K562 (cell line): ENCODE measurements around the gene DGCR8. TPM values are rescaled to one million over a fixed set of nuclear protein-coding genes. Genes with fewer than 3 reads are reported as not detected.
A peak's percentile ranks its signal among the peaks of the same experiment; 100 is the strongest.

Experiments
- ATAC-seq: fragments of 200-7000 bp; cut with Tn5 transposase; 3 replicates; pipeline ENCODE4 v1.9.1; 2020; ENCODE audit warnings: moderate library complexity
- BruUV-seq: library from RNA; stranded (reverse); fragments of 400-500 nt; replicated peaks from 2 replicates; lab custom pipeline; 2021; lab: Mats Ljungman, UMichigan
- CTCF ChIA-PET: fragments of 300-600 bp; formaldehyde crosslinking; extraction: SDS; loops from one replicate; lab custom pipeline; 2021; ENCODE audit warnings: low intra/inter-chr PET ratio; lab: Yijun Ruan, JAX
- POLR2A ChIA-PET: fragments of 300-600, 350-650 bp; sonication (Branson Sonifier 250); formaldehyde crosslinking; extraction: SDS; loops from one replicate; lab custom pipeline; 2021; ENCODE audit warnings: antibody characterized with exemption, inconsistent platforms; lab: Yijun Ruan, JAX
- DNase-seq, 4 experiments: peaks; one replicate each; pipeline versions ENCODE4 v3.0.0 to v3.0.0-alpha.2; 2011 to 2018; ENCODE audit warnings: low spot score in 3 of 4, mixed read lengths in 3 of 4; ENCODE audit errors: extremely low read depth in 1 of 4
- FAIRE-seq: peaks from 2 replicates; lab custom pipeline; 2011; peaks lifted over from hg19 to GRCh38; lab: Jason Lieb, UNC
- H2AFZ ChIP-seq: 2 replicates; pipeline ENCODE4 v1.6.0; 2011; ENCODE audit warnings: low read depth, low read length, control low read depth, inconsistent platforms
- H3K27ac ChIP-seq: fragments of 200-600 bp; 3 replicates; pipeline ENCODE4 v1.8.0; 2011; ENCODE audit warnings: low read depth, mild to moderate bottlenecking, control low read depth, inconsistent platforms, low read length, moderate library complexity, mixed read lengths; ENCODE audit errors: extremely low read depth
- H3K27me3 ChIP-seq, 2 experiments: fragments of 300-600 bp in 1 of 2; 2 replicates in 1 of 2; 3 replicates in 1 of 2; pipeline versions ENCODE4 v1.6.0 to v1.8.0; 2011; ENCODE audit warnings: inconsistent platforms in 2 of 2, low read length in 2 of 2, mild to moderate bottlenecking in 1 of 2, mixed read lengths in 1 of 2, moderate library complexity in 1 of 2; ENCODE audit not compliant: control insufficient read depth in 2 of 2, insufficient read depth in 2 of 2
- H3K36me3 ChIP-seq: fragments of 300-600 bp; 3 replicates; pipeline ENCODE4 v1.8.0; 2011; ENCODE audit warnings: mild to moderate bottlenecking, low read length, inconsistent platforms; ENCODE audit not compliant: control insufficient read depth, insufficient read depth
- H3K4me1 ChIP-seq, 2 experiments: fragments of 200-600 bp in 1 of 2; replicated peaks in 1 of 2; 2 replicates in 1 of 2; 3 replicates in 1 of 2; pipeline versions ENCODE4 v1.5.1 to v1.8.0; 2011; ENCODE audit warnings: inconsistent platforms in 2 of 2, low read length in 2 of 2, mild to moderate bottlenecking in 1 of 2, mixed read lengths in 1 of 2, moderate library complexity in 1 of 2; ENCODE audit not compliant: control insufficient read depth in 2 of 2, insufficient read depth in 2 of 2
- H3K4me2 ChIP-seq: 2 replicates; pipeline ENCODE4 v1.6.1; 2011; ENCODE audit warnings: low read length, control low read depth, inconsistent platforms, mixed read lengths; ENCODE audit not compliant: insufficient read depth
- H3K4me3 ChIP-seq: fragments of 200-600 bp; sonication (generic), shearing (Covaris generic); 2 replicates; pipeline ENCODE4 v1.5.1; 2016; ENCODE audit warnings: control low read depth, inconsistent platforms
- H3K79me2 ChIP-seq: fragments of 200-600 bp; 3 replicates; pipeline ENCODE4 v1.8.0; 2011; ENCODE audit warnings: low read length, inconsistent platforms; ENCODE audit not compliant: control insufficient read depth, insufficient read depth
- H3K9ac ChIP-seq, 2 experiments: 2 replicates each; pipeline versions ENCODE4 v1.6.0 to v1.6.1; 2011; ENCODE audit warnings: low read depth in 2 of 2, low read length in 2 of 2, control low read depth in 1 of 2, inconsistent platforms in 1 of 2, mild to moderate bottlenecking in 1 of 2, mixed read lengths in 1 of 2; ENCODE audit not compliant: insufficient read depth in 1 of 2
- H3K9me1 ChIP-seq: one replicate; pipeline ENCODE4 v1.6.0; 2011; ENCODE audit warnings: inconsistent platforms, mild to moderate bottlenecking, low read length, moderate library complexity; ENCODE audit not compliant: control insufficient read depth, insufficient read depth
- H3K9me3 ChIP-seq: replicated peaks from 2 replicates; pipeline ENCODE4 v1.5.1; 2011; ENCODE audit warnings: low read depth, low read length, inconsistent platforms; ENCODE audit not compliant: control insufficient read depth, insufficient read depth
- H4K20me1 ChIP-seq: replicated peaks from 2 replicates; pipeline ENCODE4 v1.6.1; 2011; ENCODE audit warnings: low read length, inconsistent platforms, mixed read lengths; ENCODE audit not compliant: control insufficient read depth, insufficient read depth
- DMBX1 ChIP-seq: fragments of 250-450 bp; sonication (Bioruptor Pico); IDR thresholded peaks from 2 replicates; pipeline ENCODE4 v1.8.0; 2022; ENCODE audit warnings: inconsistent platforms, mild to moderate bottlenecking, moderate library complexity, borderline replicate concordance
- DNMT1 ChIP-seq: fragments of 450-650 bp; IDR thresholded peaks from 2 replicates; pipeline ENCODE4 v1.6.1; 2016; ENCODE audit warnings: antibody characterized with exemption, mild to moderate bottlenecking
- FOXA3 ChIP-seq, 2 experiments: fragments of 450-650 bp in 1 of 2; sonication (generic) in 1 of 2; formaldehyde crosslinking; IDR thresholded peaks in 1 of 2; conservative IDR thresholded peaks in 1 of 2; 2 replicates each; pipeline versions ENCODE4 v1.4.0 to v1.8.0; 2020 to 2022; ENCODE audit warnings: mild to moderate bottlenecking in 2 of 2, missing genetic modification reagents in 1 of 2
- GTF2E2 ChIP-seq: fragments of 200-800 bp; sonication (Bioruptor generic); IDR thresholded peaks from 2 replicates; pipeline ENCODE4 v1.6.1; 2016; ENCODE audit warnings: missing genetic modification characterization, missing compliant biosample characterization
- HMG20B ChIP-seq: fragments of 250-450 bp; sonication (Bioruptor Pico); IDR thresholded peaks from 2 replicates; pipeline ENCODE4 v1.5.0; 2021; ENCODE audit warnings: mild to moderate bottlenecking
- ILF3 ChIP-seq: fragments of 450-650 bp; IDR thresholded peaks from 2 replicates; pipeline ENCODE4 v1.6.1; 2018; ENCODE audit warnings: antibody characterized with exemption, mild to moderate bottlenecking, moderate library complexity, borderline replicate concordance
- PBX2 ChIP-seq, 2 experiments: IDR thresholded peaks in 1 of 2; conservative IDR thresholded peaks in 1 of 2; 2 replicates each; pipeline ENCODE4 v1.6.1; 2016; ENCODE audit warnings: low read depth in 2 of 2, mild to moderate bottlenecking in 1 of 2, missing compliant biosample characterization in 1 of 2, missing genetic modification characterization in 1 of 2, moderate library complexity in 1 of 2
- PML ChIP-seq: IDR thresholded peaks from 2 replicates; pipeline ENCODE4 v1.6.1; 2012; ENCODE audit warnings: low read length, inconsistent platforms
- PRPF4 ChIP-seq: fragments of 200-400 bp; formaldehyde crosslinking; IDR thresholded peaks from one replicate; pipeline ENCODE4 v1.6.1; 2017; ENCODE audit warnings: low read length, low read depth, mild to moderate bottlenecking; ENCODE audit not compliant: insufficient read depth, poor library complexity, severe bottlenecking
- SIRT6 ChIP-seq: IDR thresholded peaks from one replicate; pipeline ENCODE4 v1.6.1; 2012; ENCODE audit warnings: low read depth, mild to moderate bottlenecking, control low read depth, inconsistent platforms, low read length, moderate library complexity
- SMC3 ChIP-seq: conservative IDR thresholded peaks from 2 replicates; pipeline ENCODE4 v1.6.1; 2011; ENCODE audit warnings: low read depth, low read length, improper control_type of control experiment; ENCODE audit not compliant: insufficient read depth
- TCF7L2 ChIP-seq: fragments of 150-350 bp; IDR thresholded peaks from 2 replicates; pipeline ENCODE4 v1.6.1; 2016; ENCODE audit warnings: low read depth, mild to moderate bottlenecking, low read length, moderate library complexity
- ZEB2 ChIP-seq: fragments of 450-650 bp; IDR thresholded peaks from 2 replicates; pipeline ENCODE4 v1.6.1; 2016
- ZNF280A ChIP-seq: fragments of 450-650 bp; IDR thresholded peaks from 2 replicates; pipeline ENCODE4 v1.6.1; 2018; ENCODE audit warnings: mild to moderate bottlenecking, low read depth; ENCODE audit not compliant: partially characterized antibody
- ZNF354B ChIP-seq: fragments of 250-450 bp; sonication (Bioruptor Pico); IDR thresholded peaks from 2 replicates; pipeline ENCODE4 v1.4.0; 2020
- ZNF431 ChIP-seq: sonication (generic); formaldehyde crosslinking; IDR thresholded peaks from 2 replicates; pipeline ENCODE4 v1.8.0; 2022; ENCODE audit warnings: mild to moderate bottlenecking, missing genetic modification reagents
- WGBS: fragments of 100-300 bp; shearing (Covaris generic); methylation state at CpG from one replicate; pipeline ENCODE4 v1.1.6; 2016; ENCODE audit warnings: low coverage, mixed read lengths; ENCODE audit not compliant: insufficient coverage; ENCODE audit errors: missing lambda C conversion rate; 5-methylcytosine and 5-hydroxymethylcytosine counted together
- in situ Hi-C: fragments of 300-500 bp; cut with MboI; formaldehyde crosslinking; loops from 4 replicates; pipeline ENCODE4 v1.15.0; 2018; ENCODE audit warnings: inconsistent platforms, mixed read lengths
- intact Hi-C: fragments of 100-400 bp; cut with micrococcal nuclease; formaldehyde crosslinking; loops from 2 replicates; pipeline ENCODE4 v1.14.2; 2022
- polyA plus RNA-seq, 8 experiments: library from polyadenylated mRNA; depleted of rRNA in 4 of 8; stranded (reverse) in 5 of 8; unstranded in 3 of 8; fragments of >200 nt; fragmentation: Nextera tagmentation in 2 of 8; fragmentation: Illumina TruSeq in 1 of 8; extraction: Ambion mirVana in 2 of 8; extraction: Trizol in 1 of 8; gene quantifications; 2 replicates each; pipeline versions ENCODE4 v1.2.1 to v1.2.3, GENCODE V29; 2011 to 2014; ENCODE audit warnings: inconsistent platforms in 1 of 8, missing spikeins in 1 of 8
- total RNA-seq, 7 experiments: library from RNA; depleted of rRNA in 6 of 7; stranded (reverse); fragments of >200 nt in 6 of 7; fragmentation: Illumina TruSeq in 2 of 7; extraction: Trizol in 2 of 7; gene quantifications; 2 replicates each; pipeline versions ENCODE4 v1.2.1 to v1.2.3, GENCODE V29; 2011 to 2021; ENCODE audit warnings: low replicate concordance in 1 of 7

DGCR8 gene
- total and polyA plus RNA-seq, 9 of the 15 experiments (the other 6 are each of a cell fraction or from before 2014, with no cell fraction given) = 5.9 to 144 (median 80.1) TPM

- 0 out of 2 replicates have a peak, but pooled peaks have one; percentile 7 for TF ChIP-seq SMC3
- peak; percentile 61 for TF ChIP-seq SIRT6
- TF ChIP-seq PRPF4 = no peak
- TF ChIP-seq HMG20B (CRISPR knock-in tag) = no peak
- TF ChIP-seq, all 486 proteins: peak for 26
Observed at GRCh38 chr22:20107951-20108756, 28.1 kb downstream of the DGCR8 start (continued).

DNA sequence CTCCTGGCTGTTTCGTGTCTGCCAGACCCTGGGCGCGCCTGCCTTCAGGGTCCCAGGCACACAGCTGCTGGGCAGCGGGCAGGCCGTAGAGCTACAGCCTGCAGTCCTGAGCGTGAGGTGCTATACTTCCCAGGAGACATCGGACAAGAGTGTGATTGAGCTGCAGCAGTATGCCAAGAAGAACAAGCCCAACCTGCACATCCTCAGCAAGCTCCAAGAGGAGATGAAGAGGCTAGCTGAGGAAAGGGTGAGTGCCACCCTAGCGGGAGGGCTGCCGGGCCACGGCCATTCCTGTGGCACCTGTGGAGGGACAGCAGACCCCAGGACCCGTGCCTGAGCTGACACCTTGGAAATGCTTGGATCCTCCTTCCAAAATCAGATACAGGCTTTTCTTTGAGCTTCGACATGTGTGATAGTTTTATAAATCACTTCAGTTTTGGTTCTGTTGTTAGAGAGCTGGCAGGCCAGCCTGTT lies 28.8 kb downstream of the DGCR8 start:
- Histone ChIP-seq H2AFZ (no peak overlapping the region), H3K27me3 (no peaks in the 10 kb centered on the region), H3K9me1 (peaks cover 5% of the 10 kb centered on the region), H3K4me1 (peaks cover 0 to 64% of the 10 kb centered on the region in 2 experiments; a peak in 3 of 5 replicates), H3K9ac (peak overlapping the region in 1 of 2 experiments; percentile 48; a peak in 1 of 4 replicates), H3K79me2 (peaks cover 13% of the 10 kb centered on the region), H3K27ac (no peak overlapping the region), H3K4me3 (no peak overlapping the region), H3K36me3 (peaks cover 97% of the 10 kb centered on the region), H4K20me1 (peaks cover 78% of the 10 kb centered on the region), H3K4me2 (no peak overlapping the region), H3K9me3 (no peaks in the 10 kb centered on the region)
- FAIRE-seq = no peak
- POLR2A ChIA-PET = interaction anchor here (0.6 to 20.7 kb wide), 24 partner anchors 9 to 329 kb away, joined by 3 to 513 read pairs (median 3); partner anchors contain the start of genes DGCR6L, RANBP1, TANGO2 and TRMT2A
- intact Hi-C loops = no loop called here
- no peak for DNase-seq
- in situ Hi-C loops = no loop called here
- 89% methylated on average over 12 of the region's 12 CpGs for WGBS
- ATAC-seq = no peak
- BruUV-seq = no TSS peak
- CTCF ChIA-PET = no interaction called here
- TF ChIP-seq PBX2 (CRISPR knock-in tag; IDR thresholded peaks at IDR 0.05; ENCODE audit: low read depth) (no peak), PBX2 (tag; conservative IDR thresholded peaks at IDR 0.05; ENCODE audit: low read depth) (no peak), ZNF431 (CRISPR knock-in tag) (no peak), ILF3 (no peak), PML (0 out of 2 replicates have a peak, but pooled peaks have one; percentile 19), DNMT1 (no peak), TCF7L2 (no peak), FOXA3 (CRISPR knock-in tag; conservative IDR thresholded peaks at IDR 0.05 in 1 of 2, IDR thresholded peaks at IDR 0.05 in 1 of 2) (no peak), ZEB2 (no peak), ZNF354B (CRISPR knock-in tag) (no peak), GTF2E2 (tag) (no peak), ZNF280A (no peak), DMBX1 (CRISPR knock-in tag) (no peak)
